K562 (cell line): ENCODE measurements around the gene SNCG. TPM values are rescaled to one million over a fixed set of nuclear protein-coding genes. Genes with fewer than 3 reads are reported as not detected.

Experiments used
- CBX1 ChIP-seq: sonication (generic); IDR thresholded peaks from 2 replicates; pipeline ENCODE4 v1.6.1; 2016; ENCODE audit warnings: antibody characterized with exemption, low read depth, mild to moderate bottlenecking
- PCBP2 ChIP-seq: fragments of 200-400 bp; formaldehyde crosslinking; IDR thresholded peaks from 2 replicates; pipeline ENCODE4 v1.6.1; 2018; ENCODE audit warnings: low read length, low read depth, mild to moderate bottlenecking, moderate library complexity; ENCODE audit not compliant: poor library complexity, severe bottlenecking
- RBBP5 ChIP-seq: fragments of 200-600 bp; sonication (generic); IDR thresholded peaks from 2 replicates; pipeline ENCODE4 v1.6.1; 2012; ENCODE audit warnings: borderline replicate concordance, mild to moderate bottlenecking, low read length, control low read depth, inconsistent platforms; ENCODE audit not compliant: insufficient read depth, poor library complexity, severe bottlenecking
- RBFOX2 ChIP-seq: fragments of 200-400 bp; formaldehyde crosslinking; IDR thresholded peaks from 2 replicates; pipeline ENCODE4 v1.6.1; 2017; ENCODE audit warnings: low read depth, mild to moderate bottlenecking, low read length, moderate library complexity
- RERE ChIP-seq: sonication (generic); formaldehyde crosslinking; IDR thresholded peaks from 2 replicates; pipeline ENCODE4 v1.8.0; 2023; ENCODE audit warnings: missing genetic modification reagents, mild to moderate bottlenecking, borderline replicate concordance
- SRF ChIP-seq, 2 experiments: fragments of 250-450, 450-650 bp in 1 of 2; sonication (Bioruptor Pico) in 1 of 2; sonication (generic) in 1 of 2; formaldehyde crosslinking; IDR thresholded peaks; 2 replicates each; pipeline versions ENCODE4 v1.5.0 to v1.5.1; 2020 to 2022; ENCODE audit warnings: mild to moderate bottlenecking in 1 of 2, missing genetic modification reagents in 1 of 2
- SRSF7 ChIP-seq: fragments of 200-400 bp; formaldehyde crosslinking; optimal IDR thresholded peaks from 2 replicates; pipeline ENCODE3; 2017; ENCODE audit warnings: mild to moderate bottlenecking, low read depth, low read length
- ZKSCAN8 ChIP-seq: fragments of 200-800 bp; sonication (Bioruptor generic); IDR thresholded peaks from 2 replicates; pipeline ENCODE4 v1.6.1; 2016; ENCODE audit warnings: missing genetic modification characterization, missing compliant biosample characterization
- polyA plus RNA-seq, 8 experiments: library from polyadenylated mRNA; depleted of rRNA in 4 of 8; stranded (reverse) in 5 of 8; unstranded in 3 of 8; fragments of >200 nt; fragmentation: Nextera tagmentation in 2 of 8; fragmentation: Illumina TruSeq in 1 of 8; extraction: Ambion mirVana in 2 of 8; extraction: Trizol in 1 of 8; gene quantifications; 2 replicates each; pipeline versions ENCODE4 v1.2.1 to v1.2.3, GENCODE V29; 2011 to 2014; ENCODE audit warnings: inconsistent platforms in 1 of 8, missing spikeins in 1 of 8
- total RNA-seq, 7 experiments: library from RNA; depleted of rRNA in 6 of 7; stranded (reverse); fragments of >200 nt in 6 of 7; fragmentation: Illumina TruSeq in 2 of 7; extraction: Trizol in 2 of 7; gene quantifications; 2 replicates each; pipeline versions ENCODE4 v1.2.1 to v1.2.3, GENCODE V29; 2011 to 2021; ENCODE audit warnings: low replicate concordance in 1 of 7
- TF ChIP-seq, protein P1 (sequence below): fragments of 200-600 bp; sonication (generic); IDR thresholded peaks from one replicate; pipeline ENCODE4 v1.6.1; 2012; ENCODE audit warnings: mild to moderate bottlenecking, low read depth, low read length, inconsistent platforms

SNCG gene
- total and polyA plus RNA-seq, 9 of the 15 experiments (the other 6 are each of a cell fraction or from before 2014, with no cell fraction given) = 9.8 to 146 (median 93.6) TPM

GRCh38 chr10:86960003-86960862 lies 1.8 kb downstream of the SNCG start (continued):
- TF ChIP-seq, protein P1, sequence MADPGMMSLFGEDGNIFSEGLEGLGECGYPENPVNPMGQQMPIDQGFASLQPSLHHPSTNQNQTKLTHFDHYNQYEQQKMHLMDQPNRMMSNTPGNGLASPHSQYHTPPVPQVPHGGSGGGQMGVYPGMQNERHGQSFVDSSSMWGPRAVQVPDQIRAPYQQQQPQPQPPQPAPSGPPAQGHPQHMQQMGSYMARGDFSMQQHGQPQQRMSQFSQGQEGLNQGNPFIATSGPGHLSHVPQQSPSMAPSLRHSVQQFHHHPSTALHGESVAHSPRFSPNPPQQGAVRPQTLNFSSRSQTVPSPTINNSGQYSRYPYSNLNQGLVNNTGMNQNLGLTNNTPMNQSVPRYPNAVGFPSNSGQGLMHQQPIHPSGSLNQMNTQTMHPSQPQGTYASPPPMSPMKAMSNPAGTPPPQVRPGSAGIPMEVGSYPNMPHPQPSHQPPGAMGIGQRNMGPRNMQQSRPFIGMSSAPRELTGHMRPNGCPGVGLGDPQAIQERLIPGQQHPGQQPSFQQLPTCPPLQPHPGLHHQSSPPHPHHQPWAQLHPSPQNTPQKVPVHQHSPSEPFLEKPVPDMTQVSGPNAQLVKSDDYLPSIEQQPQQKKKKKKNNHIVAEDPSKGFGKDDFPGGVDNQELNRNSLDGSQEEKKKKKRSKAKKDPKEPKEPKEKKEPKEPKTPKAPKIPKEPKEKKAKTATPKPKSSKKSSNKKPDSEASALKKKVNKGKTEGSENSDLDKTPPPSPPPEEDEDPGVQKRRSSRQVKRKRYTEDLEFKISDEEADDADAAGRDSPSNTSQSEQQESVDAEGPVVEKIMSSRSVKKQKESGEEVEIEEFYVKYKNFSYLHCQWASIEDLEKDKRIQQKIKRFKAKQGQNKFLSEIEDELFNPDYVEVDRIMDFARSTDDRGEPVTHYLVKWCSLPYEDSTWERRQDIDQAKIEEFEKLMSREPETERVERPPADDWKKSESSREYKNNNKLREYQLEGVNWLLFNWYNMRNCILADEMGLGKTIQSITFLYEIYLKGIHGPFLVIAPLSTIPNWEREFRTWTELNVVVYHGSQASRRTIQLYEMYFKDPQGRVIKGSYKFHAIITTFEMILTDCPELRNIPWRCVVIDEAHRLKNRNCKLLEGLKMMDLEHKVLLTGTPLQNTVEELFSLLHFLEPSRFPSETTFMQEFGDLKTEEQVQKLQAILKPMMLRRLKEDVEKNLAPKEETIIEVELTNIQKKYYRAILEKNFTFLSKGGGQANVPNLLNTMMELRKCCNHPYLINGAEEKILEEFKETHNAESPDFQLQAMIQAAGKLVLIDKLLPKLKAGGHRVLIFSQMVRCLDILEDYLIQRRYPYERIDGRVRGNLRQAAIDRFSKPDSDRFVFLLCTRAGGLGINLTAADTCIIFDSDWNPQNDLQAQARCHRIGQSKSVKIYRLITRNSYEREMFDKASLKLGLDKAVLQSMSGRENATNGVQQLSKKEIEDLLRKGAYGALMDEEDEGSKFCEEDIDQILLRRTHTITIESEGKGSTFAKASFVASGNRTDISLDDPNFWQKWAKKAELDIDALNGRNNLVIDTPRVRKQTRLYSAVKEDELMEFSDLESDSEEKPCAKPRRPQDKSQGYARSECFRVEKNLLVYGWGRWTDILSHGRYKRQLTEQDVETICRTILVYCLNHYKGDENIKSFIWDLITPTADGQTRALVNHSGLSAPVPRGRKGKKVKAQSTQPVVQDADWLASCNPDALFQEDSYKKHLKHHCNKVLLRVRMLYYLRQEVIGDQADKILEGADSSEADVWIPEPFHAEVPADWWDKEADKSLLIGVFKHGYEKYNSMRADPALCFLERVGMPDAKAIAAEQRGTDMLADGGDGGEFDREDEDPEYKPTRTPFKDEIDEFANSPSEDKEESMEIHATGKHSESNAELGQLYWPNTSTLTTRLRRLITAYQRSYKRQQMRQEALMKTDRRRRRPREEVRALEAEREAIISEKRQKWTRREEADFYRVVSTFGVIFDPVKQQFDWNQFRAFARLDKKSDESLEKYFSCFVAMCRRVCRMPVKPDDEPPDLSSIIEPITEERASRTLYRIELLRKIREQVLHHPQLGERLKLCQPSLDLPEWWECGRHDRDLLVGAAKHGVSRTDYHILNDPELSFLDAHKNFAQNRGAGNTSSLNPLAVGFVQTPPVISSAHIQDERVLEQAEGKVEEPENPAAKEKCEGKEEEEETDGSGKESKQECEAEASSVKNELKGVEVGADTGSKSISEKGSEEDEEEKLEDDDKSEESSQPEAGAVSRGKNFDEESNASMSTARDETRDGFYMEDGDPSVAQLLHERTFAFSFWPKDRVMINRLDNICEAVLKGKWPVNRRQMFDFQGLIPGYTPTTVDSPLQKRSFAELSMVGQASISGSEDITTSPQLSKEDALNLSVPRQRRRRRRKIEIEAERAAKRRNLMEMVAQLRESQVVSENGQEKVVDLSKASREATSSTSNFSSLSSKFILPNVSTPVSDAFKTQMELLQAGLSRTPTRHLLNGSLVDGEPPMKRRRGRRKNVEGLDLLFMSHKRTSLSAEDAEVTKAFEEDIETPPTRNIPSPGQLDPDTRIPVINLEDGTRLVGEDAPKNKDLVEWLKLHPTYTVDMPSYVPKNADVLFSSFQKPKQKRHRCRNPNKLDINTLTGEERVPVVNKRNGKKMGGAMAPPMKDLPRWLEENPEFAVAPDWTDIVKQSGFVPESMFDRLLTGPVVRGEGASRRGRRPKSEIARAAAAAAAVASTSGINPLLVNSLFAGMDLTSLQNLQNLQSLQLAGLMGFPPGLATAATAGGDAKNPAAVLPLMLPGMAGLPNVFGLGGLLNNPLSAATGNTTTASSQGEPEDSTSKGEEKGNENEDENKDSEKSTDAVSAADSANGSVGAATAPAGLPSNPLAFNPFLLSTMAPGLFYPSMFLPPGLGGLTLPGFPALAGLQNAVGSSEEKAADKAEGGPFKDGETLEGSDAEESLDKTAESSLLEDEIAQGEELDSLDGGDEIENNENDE = no peak
- TF ChIP-seq PCBP2 (no peak), RBBP5 (no peak), SRF (CRISPR knock-in tag; IDR thresholded peaks at IDR 0.05) (peak in 1 of 2 experiments; percentile 21; a peak in 1 of 4 replicates), CBX1 (no peak), RBFOX2 (peak; percentile 66), SRSF7 (no peak), ZKSCAN8 (CRISPR knock-in tag) (no peak), RERE (CRISPR knock-in tag) (no peak)
